GM18511 (cell line): Measurements from ENCODE around the gene PCDHGB3.

Experiments
- ATAC-seq: cut with Tn5 transposase; IDR thresholded peaks from one replicate; pipeline ENCODE4 v1.9.1; 2021; ENCODE audit warnings: mild to moderate bottlenecking, moderate library complexity; ENCODE audit not compliant: unreplicated experiment

The PCDHGB3 gene

DNA sequence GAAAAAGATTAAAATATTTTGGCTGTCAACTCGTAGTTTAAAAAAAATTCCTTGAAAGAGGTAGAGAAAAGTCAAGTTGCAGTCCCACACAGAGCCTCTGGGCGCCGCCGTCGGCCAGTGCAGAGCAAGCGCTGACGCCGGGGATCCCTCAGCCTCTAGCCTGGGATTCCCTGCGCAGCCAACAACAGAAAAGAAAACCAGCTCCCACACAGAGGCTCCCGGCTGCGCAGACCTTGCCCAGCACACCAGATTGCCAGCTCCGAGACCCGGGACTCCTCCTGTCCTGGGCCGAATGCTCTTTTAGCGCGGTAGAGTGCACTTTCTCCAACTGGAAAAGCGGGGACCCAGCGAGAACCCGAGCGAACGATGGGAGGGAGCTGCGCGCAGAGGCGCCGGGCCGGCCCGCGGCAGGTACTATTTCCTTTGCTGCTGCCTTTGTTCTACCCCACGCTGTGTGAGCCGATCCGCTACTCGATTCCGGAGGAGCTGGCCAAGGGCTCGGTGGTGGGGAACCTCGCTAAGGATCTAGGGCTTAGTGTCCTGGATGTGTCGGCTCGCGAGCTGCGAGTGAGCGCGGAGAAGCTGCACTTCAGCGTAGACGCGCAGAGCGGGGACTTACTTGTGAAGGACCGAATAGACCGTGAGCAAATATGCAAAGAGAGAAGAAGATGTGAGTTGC, 47.6 kb downstream of the PCDHGB3 start, which contains the start of gene PCDHGB7:
Gene PCDHGB7 (plus strand): TSS at position 184 of the 679 bp plus-strand sequence. CDS start 183 bp downstream, at position 367.
- ATAC-seq: peak; percentile 57

DNA sequence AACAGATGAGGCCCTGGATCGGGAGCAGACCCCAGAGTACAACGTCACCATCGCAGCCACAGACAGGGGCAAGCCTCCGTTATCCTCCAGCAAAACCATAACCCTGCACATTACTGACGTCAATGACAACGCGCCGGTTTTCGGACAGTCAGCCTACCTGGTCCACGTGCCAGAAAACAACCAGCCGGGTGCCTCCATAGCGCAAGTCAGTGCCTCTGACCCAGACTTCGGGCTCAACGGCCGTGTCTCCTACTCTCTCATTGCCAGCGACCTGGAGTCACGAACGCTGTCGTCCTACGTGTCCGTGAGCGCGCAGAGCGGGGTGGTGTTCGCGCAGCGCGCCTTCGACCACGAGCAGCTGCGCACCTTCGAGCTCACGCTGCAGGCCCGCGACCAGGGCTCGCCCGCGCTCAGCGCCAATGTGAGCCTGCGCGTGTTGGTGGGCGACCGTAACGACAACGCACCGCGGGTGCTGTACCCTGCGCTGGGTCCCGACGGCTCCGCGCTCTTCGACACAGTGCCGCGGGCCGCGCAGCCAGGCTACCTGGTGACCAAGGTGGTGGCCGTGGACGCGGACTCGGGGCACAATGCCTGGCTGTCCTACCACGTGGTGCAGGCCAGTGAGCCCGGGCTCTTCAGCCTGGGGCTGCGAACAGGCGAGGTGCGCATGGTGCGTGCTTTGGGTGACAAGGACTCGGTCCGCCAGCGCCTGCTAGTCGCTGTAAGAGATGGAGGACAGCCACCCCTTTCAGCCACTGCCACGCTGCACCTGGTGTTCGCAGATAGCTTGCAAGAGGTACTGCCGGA, 49.2 kb downstream of the PCDHGB3 start:
- no peak for ATAC-seq

DNA sequence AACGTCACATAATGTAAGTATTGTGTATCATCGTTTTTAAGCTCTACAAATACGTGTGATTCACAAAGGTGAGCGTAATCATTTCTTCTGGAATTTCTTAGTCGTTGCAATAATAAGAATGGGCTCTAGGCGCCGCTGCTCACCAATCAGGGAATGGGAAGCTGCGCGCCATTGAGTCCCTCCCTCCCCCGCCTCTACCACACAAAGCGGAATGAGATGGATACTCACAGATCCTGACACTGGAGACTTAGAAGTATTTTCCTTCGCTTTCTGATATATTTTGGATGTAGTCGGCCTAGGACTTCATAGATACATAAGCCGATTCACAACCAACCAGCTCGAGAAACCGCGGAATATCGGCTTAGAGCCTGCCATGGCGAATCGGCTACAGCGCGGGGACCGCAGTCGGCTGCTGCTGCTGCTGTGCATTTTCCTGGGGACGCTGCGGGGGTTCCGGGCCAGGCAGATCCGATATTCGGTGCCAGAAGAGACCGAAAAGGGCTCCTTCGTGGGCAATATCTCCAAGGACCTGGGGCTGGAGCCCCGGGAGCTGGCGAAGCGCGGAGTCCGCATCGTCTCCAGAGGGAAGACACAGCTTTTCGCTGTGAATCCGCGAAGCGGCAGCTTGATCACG, 50.9 kb downstream of the PCDHGB3 start, which contains the start of gene PCDHGA11:
Gene PCDHGA11 (plus strand): TSS at position 197 of the 634 bp plus-strand sequence. CDS start 177 bp downstream, at position 374.
- ATAC-seq: peak; percentile 60

DNA sequence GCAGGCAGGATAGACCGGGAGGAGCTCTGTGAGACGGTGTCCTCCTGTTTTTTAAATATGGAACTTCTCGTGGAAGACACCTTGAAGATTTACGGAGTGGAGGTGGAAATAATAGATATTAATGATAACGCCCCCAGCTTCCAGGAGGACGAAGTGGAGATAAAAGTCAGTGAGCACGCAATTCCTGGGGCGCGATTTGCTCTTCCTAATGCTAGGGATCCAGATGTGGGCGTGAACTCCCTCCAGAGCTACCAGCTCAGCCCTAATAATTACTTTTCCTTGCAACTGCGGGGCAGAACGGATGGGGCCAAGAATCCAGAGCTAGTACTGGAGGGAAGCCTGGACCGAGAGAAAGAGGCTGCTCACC, 51.4 kb downstream of the PCDHGB3 start:
- ATAC-seq: no peak
